Measurements from ENCODE around the gene F13B.
"Not testable (repeated sequence)": the region's sequence is repeated elsewhere in the genome, so short reads cannot be mapped to it uniquely, and the experiment has no call there.

Gene F13B

GRCh38 chr1:197066719-197067456 is at the start of gene F13B:
Gene F13B (minus strand): TSS chr1:197067260. CDS start chr1:197067223, 37 bp downstream.
- no peak for DNase-seq

DNA sequence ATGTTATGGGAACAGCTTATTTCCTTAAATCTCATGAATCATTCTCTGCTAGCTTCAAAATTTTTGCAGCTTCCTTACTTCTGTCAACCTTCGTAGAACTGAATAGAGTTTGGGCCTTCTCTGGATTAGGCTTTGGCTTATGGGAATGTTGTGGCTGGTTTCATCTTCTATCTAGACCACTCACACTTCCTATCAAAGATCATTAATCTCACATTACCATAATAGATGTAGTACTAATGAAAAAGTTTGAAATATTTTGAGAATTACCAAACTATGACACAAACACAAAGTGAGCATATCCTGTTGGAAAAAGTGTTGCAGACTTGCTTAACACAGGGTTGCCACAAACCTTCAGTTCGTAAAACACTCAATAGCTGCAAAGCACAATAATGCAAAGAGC is 49.1 kb upstream of the F13B start:
- DNase-seq = no peak

GRCh38 chr1:197106869-197107268 is 39.8 kb upstream of the F13B start:
- no peak for DNase-seq

DNA sequence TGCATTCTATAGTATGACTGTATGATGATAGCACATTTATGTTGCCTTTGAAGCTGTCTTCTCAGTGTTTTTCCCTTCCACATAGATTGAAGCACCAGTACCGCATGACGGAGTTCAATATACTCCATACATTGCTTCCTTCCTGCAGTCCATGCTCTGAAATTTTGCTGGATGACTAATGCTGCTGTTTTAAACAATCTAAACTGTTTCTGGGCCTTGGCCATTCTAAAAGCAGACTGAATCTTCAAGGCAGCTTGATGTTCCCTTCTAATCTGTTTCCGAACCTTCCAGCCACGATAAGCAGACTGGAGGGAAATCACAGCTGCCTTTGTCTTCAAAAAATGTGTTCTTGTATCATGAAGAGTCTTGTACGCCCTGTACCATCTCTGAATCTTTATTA is 36.2 kb upstream of the F13B start:
- DNase-seq = no peak

- DNase-seq = no peak
Measured at GRCh38 chr1:197101978-197102377, 34.9 kb upstream of the F13B start.

GRCh38 chr1:197100677-197101076 is 33.6 kb upstream of the F13B start:
- DNase-seq = no peak

GRCh38 chr1:197099444-197099843 is 32.4 kb upstream of the F13B start:
- no peak for DNase-seq

DNA sequence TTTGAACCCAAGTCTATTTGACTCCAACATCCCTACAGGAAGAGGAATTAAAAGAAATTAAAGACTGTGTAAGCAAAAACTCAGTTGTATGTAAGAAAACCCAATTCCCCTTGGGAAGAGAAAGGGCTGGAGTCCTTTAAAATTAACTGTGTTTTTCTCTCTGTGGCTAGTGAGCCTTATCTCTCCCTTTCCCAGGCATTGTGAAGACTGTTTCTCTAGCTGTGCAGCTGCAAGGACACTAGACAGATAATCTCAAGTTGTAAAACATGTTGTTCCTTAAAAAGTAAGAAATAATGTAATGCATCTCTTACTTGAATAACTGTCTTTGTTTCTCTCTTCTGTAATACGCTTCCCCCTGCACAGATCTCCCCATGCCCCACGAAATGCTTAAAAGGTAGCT is 29.9 kb upstream of the F13B start:
- DNase-seq = not testable (repeated sequence)

DNA sequence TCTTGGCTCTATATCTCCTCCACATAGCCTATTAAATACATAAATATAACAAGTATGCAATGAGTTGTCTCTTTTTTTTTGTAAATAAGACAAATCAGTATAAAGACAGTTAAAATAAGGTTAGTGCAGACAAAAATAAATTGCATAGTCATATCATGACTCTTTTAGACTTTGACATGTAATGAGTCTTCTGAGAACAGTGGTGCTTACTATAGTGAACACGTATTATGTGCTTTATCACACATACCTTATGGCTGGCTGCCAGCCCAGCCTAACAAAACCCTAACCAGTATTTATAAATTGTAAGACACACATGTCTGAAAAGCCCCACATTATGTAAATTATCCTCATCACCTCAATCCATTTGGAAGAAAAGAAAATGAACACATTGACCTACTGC is 29.1 kb upstream of the F13B start:
- no peak for DNase-seq

DNA sequence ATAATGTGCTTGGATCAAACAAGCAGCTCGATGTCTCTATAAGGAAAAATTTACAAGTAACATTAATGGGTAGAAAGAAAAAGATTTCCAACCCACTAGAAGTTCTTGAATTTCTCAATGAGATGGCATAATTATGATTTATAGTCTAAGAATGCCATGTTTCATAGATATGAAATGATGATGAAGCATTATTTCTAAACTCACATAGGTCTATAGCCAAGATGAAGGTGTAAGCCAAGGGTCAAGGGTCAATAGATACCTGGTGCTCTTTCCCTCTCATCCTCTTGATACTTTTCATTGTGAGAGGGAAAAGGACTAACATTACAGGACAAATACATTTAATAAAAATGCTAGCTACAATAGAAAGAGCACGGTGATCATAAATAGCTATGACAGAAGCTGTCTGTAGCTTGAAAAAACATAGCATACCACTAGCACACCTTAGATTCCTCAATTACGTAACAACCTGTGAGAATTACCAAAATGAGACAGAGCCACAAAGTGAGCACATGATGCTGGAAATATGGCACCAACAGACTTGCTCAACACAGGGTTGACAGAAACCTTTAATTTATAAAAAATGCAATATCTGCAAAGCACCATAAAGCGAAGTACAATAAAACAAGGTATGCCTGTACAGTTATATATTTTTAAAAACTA is 26.3 kb upstream of the F13B start:
- DNase-seq = no peak

DNA sequence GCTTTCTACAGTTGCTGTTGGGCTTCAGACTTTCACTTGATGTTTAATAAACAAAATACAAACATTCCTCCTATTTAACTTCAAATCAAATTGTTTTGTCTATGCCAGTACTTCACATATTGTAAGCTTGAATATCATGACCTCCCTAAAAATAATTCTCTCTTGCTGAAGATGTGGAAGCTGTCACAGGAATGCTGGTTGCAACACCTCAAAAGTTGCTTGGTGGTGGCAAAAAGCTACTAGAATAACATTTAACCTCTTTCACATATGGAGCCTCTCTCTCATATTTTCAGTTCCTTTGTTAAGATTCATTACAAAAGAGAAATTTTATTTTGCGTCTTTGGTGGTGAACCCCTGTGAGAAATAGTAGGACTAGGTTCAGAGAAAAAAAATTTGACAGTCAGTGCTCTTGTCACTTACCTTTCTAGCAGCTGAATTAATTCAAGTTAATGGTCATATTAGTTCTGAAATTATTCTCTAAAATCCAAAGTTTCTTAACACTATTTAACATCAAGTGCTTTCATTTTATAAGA is 25.5 kb upstream of the F13B start:
- no peak for DNase-seq

DNA sequence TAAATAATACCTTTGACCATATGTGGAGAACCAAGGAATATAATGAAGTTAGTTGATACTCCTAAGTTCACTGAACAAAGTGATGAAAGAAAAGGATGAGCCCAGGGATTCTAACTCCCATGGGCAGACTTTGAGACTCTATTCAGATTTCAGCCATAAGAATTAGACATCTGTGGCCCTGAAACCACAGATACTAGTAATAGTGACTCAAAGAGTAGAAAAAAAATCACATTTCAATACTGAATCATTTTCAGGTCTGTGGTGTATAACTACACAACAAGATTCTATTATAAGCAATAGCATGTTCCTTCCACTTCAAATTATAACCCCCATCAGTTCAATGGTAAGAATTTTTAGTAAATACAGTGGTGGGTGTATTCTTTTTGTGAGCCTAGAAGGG is 16.4 kb upstream of the F13B start:
- DNase-seq = no peak

- DNase-seq = no peak
Measured at GRCh38 chr1:197081117-197081753, 14.2 kb upstream of the F13B start.

DNA sequence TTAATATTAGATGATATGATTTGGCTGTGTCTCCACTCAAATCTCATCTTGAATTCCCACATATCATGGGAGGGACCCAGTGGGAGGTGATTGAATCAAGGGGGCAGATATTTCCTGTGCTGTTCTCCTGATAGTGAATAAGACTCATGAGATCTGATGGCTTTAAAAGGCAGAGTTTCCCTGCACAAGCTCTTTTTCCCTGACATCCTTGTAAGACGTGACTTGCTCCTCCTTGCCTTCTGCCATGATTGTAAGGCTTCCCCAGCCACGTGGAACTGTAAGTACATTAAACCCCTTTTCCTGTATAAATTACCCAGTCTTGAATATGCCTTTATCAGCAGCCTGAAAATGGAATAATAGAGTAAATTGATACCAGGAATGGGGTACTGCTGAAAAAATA is 13.3 kb upstream of the F13B start:
- no peak for DNase-seq

GRCh38 chr1:197076585-197076984 is 9.5 kb upstream of the F13B start:
- DNase-seq = no peak

- no peak for DNase-seq
Measured at GRCh38 chr1:197073978-197074377, 6.9 kb upstream of the F13B start.

GRCh38 chr1:197067457-197067818 is 378 bp upstream of the F13B start:
- no peak for DNase-seq

GRCh38 chr1:197066277-197066676 is 783 bp downstream of the F13B start:
- no peak for DNase-seq

GRCh38 chr1:197065559-197065958 is 1.5 kb downstream of the F13B start:
- no peak for DNase-seq

DNA sequence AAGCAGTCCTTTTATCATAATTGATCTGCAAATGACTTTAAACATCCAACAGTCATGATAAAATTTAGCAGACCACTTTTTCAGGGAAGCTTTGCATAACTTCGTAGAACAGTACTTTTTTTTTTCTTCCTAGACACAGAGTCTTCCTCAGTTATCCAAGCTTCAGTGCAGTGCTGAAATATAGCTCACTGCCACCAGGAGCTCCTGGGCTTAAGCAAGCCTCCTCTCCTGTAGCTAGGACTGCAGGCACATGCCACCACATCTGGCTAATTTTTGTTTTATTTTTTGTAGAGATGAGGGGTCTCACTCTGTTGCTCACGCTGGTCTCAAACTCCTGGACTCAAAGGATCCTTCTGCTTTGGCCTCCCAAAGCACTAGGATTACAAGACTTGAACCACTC is 3.8 kb downstream of the F13B start:
- DNase-seq = no peak

GRCh38 chr1:197062692-197063091 is 4.4 kb downstream of the F13B start:
- DNase-seq = no peak

- no peak for DNase-seq
Measured at GRCh38 chr1:197049100-197049499, 18.0 kb downstream of the F13B start.

DNA sequence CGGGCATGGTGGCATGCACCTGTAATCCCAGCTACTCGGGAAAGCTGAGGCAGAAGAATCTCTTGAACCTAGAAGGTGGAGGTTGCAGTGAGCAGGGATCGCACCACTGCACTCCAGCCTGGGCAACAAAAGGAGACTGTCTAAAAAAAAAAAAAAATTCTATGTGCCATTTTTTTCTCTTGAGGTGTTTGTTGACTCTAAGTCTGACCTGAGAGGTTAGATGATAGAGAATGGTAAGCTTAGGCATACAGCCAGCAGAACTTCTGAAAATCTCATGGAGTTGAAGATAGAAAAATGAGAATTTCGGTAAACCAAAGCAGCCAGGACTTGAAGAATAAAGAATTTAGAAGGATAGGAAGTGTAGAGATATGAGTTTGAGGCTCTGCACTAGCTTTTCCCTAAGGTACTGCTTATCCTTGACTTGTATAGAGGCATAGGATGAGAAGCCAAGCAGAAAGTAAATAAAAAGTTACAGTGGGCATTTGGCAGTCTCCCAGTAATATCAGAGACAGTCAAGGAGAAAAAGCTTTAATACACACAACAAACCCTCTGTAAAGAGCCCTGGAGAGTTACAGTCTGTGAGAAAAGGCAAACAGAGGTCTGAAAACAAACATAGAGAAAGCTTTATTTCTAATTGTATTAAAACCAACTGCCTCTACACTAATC is 24.3 kb downstream of the F13B start:
- DNase-seq = no peak
